Osteocyte (in vitro differentiated cells): ENCODE results near the gene GBX1. TPM values are rescaled to one million over a fixed set of nuclear protein-coding genes. Genes with fewer than 3 reads are reported as not detected.
A peak's percentile ranks its signal among the peaks of the same experiment; 100 is the strongest.

Experiments
- DNase-seq: peaks from one replicate; pipeline ENCODE4 v3.0.0; 2021; ENCODE audit warnings: mixed read lengths; ENCODE audit not compliant: unreplicated experiment; ENCODE audit errors: extremely low spot score
- H3K27ac Mint-ChIP-seq: one replicate; pipeline ENCODE4 v1.8.0; 2021; ENCODE audit warnings: mild to moderate bottlenecking, mixed read lengths; ENCODE audit not compliant: unreplicated experiment
- H3K27me3 Mint-ChIP-seq: one replicate; pipeline ENCODE4 v1.8.0; 2021; ENCODE audit warnings: mixed read lengths; ENCODE audit not compliant: unreplicated experiment
- H3K36me3 Mint-ChIP-seq: one replicate; pipeline ENCODE4 v1.8.0; 2021; ENCODE audit warnings: mixed read lengths; ENCODE audit not compliant: unreplicated experiment
- H3K4me1 Mint-ChIP-seq: one replicate; pipeline ENCODE4 v1.8.0; 2021; ENCODE audit warnings: mixed read lengths; ENCODE audit not compliant: unreplicated experiment
- H3K4me3 Mint-ChIP-seq: one replicate; pipeline ENCODE4 v1.8.0; 2021; ENCODE audit warnings: mild to moderate bottlenecking, moderate library complexity, mixed read lengths; ENCODE audit not compliant: unreplicated experiment
- H3K9me3 Mint-ChIP-seq: one replicate; pipeline ENCODE4 v1.8.0; 2021; ENCODE audit warnings: mixed read lengths; ENCODE audit not compliant: unreplicated experiment
- CTCF ChIP-seq: fragments of 200-600 bp; sonication (generic); IDR thresholded peaks from 2 replicates; pipeline ENCODE4 v1.5.0; 2021; ENCODE audit warnings: antibody characterized with exemption, mild to moderate bottlenecking, moderate library complexity
- total RNA-seq: library from RNA; stranded (reverse); gene quantifications from 2 replicates; pipeline ENCODE4 v1.2.1, GENCODE V29; 2021

Gene GBX1
- total RNA-seq, 1 donor from 2014 or later: not detected

- Mint-ChIP-seq H3K4me1 (no peaks in the 10 kb centered on the region), H3K27me3 (peaks cover 58% of the 10 kb centered on the region), H3K27ac (no peak overlapping the region), H3K9me3 (no peaks in the 10 kb centered on the region), H3K36me3 (no peaks in the 10 kb centered on the region), H3K4me3 (no peak overlapping the region)
- peak; percentile 81 for DNase-seq
- TF ChIP-seq CTCF: no peak
These were observed 6.1 kb upstream of the GBX1 start for GRCh38 chr7:151173386-151174245.

- H3K27ac Mint-ChIP-seq: no peak overlapping the region
- H3K36me3 Mint-ChIP-seq: no peaks in the 10 kb centered on the region
- DNase-seq: peak; percentile 94
- no peaks in the 10 kb centered on the region for H3K9me3 Mint-ChIP-seq
- H3K4me3 Mint-ChIP-seq: no peak overlapping the region
- peak; percentile 100 for TF ChIP-seq CTCF
- peaks cover 55% of the 10 kb centered on the region for H3K27me3 Mint-ChIP-seq
- H3K4me1 Mint-ChIP-seq: no peaks in the 10 kb centered on the region
These were observed 5.0 kb upstream of the GBX1 start for GRCh38 chr7:151172273-151173141.

- Mint-ChIP-seq H3K4me3 (no peak overlapping the region), H3K36me3 (no peaks in the 10 kb centered on the region)
- TF ChIP-seq CTCF: no peak
These were observed 1.3 kb upstream of the GBX1 start for GRCh38 chr7:151168787-151169162.

DNA sequence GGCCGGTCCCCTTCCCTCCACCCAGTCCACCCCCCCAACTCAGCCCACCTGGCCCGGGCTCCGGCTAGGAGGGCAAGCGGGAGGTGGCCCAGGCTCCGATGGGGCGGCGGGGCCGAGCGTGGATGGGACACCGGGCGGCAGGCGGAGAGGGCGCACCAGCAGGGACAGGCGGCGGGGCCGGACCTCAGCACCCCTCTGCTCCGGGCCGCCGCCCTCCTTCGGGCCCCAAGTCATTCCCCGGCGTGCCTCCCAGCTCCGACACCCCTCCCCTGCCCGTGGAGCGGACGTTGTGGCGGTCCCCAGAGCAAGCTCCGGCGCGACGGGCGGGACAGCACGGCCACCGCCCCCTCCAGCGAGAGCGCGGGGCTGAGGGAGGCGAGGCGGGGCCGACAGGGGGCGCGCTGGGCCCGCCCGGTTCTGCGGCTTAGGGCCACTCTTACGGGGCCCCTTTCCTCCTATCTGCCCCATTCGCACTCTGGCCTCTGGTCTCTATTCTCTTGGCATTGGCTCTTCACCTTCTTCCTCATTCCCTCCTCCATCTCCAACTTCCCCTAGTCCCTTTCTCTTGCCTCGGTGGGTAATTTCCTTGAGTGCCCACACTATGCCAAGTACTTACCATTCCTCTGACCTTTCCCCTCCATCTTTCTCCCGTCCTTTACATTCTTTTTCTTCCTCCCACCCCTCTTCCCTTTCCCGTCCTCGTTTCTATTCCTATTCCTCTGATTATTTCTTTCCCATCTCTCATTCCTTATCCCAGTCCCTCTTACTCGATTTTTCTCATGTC, 701 bp upstream of the GBX1 start:
- TF ChIP-seq CTCF: peak; percentile 72
- Mint-ChIP-seq H3K4me3 (peak overlapping the region; percentile 53), H3K36me3 (no peaks in the 10 kb centered on the region), H3K4me1 (no peaks in the 10 kb centered on the region), H3K27ac (no peak overlapping the region), H3K9me3 (no peaks in the 10 kb centered on the region), H3K27me3 (peaks cover 45% of the 10 kb centered on the region)
- DNase-seq: no peak

More at GRCh38 chr7:151168787-151169162, 1.3 kb upstream of the GBX1 start:
- no peaks in the 10 kb centered on the region for H3K9me3 Mint-ChIP-seq
- H3K4me1 Mint-ChIP-seq: no peaks in the 10 kb centered on the region
- no peak for DNase-seq
- no peak overlapping the region for H3K27ac Mint-ChIP-seq
- peaks cover 49% of the 10 kb centered on the region for H3K27me3 Mint-ChIP-seq
